K562 (cell line): ENCODE results near the gene NIPA2. TPM values are rescaled to one million over a fixed set of nuclear protein-coding genes. Genes with fewer than 3 reads are reported as not detected.

ENCODE experiments used
- ATAC-seq: fragments of 200-7000 bp; cut with Tn5 transposase; 3 replicates; pipeline ENCODE4 v1.9.1; 2020; ENCODE audit warnings: moderate library complexity
- BruUV-seq: library from RNA; stranded (reverse); fragments of 400-500 nt; replicated peaks from 2 replicates; lab custom pipeline; 2021; lab: Mats Ljungman, UMichigan
- CTCF ChIA-PET: fragments of 300-600 bp; formaldehyde crosslinking; extraction: SDS; loops from one replicate; lab custom pipeline; 2021; ENCODE audit warnings: low intra/inter-chr PET ratio; lab: Yijun Ruan, JAX
- POLR2A ChIA-PET: fragments of 300-600, 350-650 bp; sonication (Branson Sonifier 250); formaldehyde crosslinking; extraction: SDS; loops from one replicate; lab custom pipeline; 2021; ENCODE audit warnings: antibody characterized with exemption, inconsistent platforms; lab: Yijun Ruan, JAX
- DNase-seq, 4 experiments: peaks; one replicate each; pipeline versions ENCODE4 v3.0.0 to v3.0.0-alpha.2; 2011 to 2018; ENCODE audit warnings: low spot score in 3 of 4, mixed read lengths in 3 of 4; ENCODE audit errors: extremely low read depth in 1 of 4
- FAIRE-seq: peaks from 2 replicates; lab custom pipeline; 2011; peaks lifted over from hg19 to GRCh38; lab: Jason Lieb, UNC
- H2AFZ ChIP-seq: 2 replicates; pipeline ENCODE4 v1.6.0; 2011; ENCODE audit warnings: low read depth, low read length, control low read depth, inconsistent platforms
- H3K27ac ChIP-seq: fragments of 200-600 bp; 3 replicates; pipeline ENCODE4 v1.8.0; 2011; ENCODE audit warnings: low read depth, mild to moderate bottlenecking, control low read depth, inconsistent platforms, low read length, moderate library complexity, mixed read lengths; ENCODE audit errors: extremely low read depth
- H3K27me3 ChIP-seq, 2 experiments: fragments of 300-600 bp in 1 of 2; 2 replicates in 1 of 2; 3 replicates in 1 of 2; pipeline versions ENCODE4 v1.6.0 to v1.8.0; 2011; ENCODE audit warnings: inconsistent platforms in 2 of 2, low read length in 2 of 2, mild to moderate bottlenecking in 1 of 2, mixed read lengths in 1 of 2, moderate library complexity in 1 of 2; ENCODE audit not compliant: control insufficient read depth in 2 of 2, insufficient read depth in 2 of 2
- H3K36me3 ChIP-seq: fragments of 300-600 bp; 3 replicates; pipeline ENCODE4 v1.8.0; 2011; ENCODE audit warnings: mild to moderate bottlenecking, low read length, inconsistent platforms; ENCODE audit not compliant: control insufficient read depth, insufficient read depth
- H3K4me1 ChIP-seq, 2 experiments: fragments of 200-600 bp in 1 of 2; replicated peaks in 1 of 2; 2 replicates in 1 of 2; 3 replicates in 1 of 2; pipeline versions ENCODE4 v1.5.1 to v1.8.0; 2011; ENCODE audit warnings: inconsistent platforms in 2 of 2, low read length in 2 of 2, mild to moderate bottlenecking in 1 of 2, mixed read lengths in 1 of 2, moderate library complexity in 1 of 2; ENCODE audit not compliant: control insufficient read depth in 2 of 2, insufficient read depth in 2 of 2
- H3K4me2 ChIP-seq: 2 replicates; pipeline ENCODE4 v1.6.1; 2011; ENCODE audit warnings: low read length, control low read depth, inconsistent platforms, mixed read lengths; ENCODE audit not compliant: insufficient read depth
- H3K4me3 ChIP-seq: fragments of 200-600 bp; sonication (generic), shearing (Covaris generic); 2 replicates; pipeline ENCODE4 v1.5.1; 2016; ENCODE audit warnings: control low read depth, inconsistent platforms
- H3K79me2 ChIP-seq: fragments of 200-600 bp; 3 replicates; pipeline ENCODE4 v1.8.0; 2011; ENCODE audit warnings: low read length, inconsistent platforms; ENCODE audit not compliant: control insufficient read depth, insufficient read depth
- H3K9ac ChIP-seq, 2 experiments: 2 replicates each; pipeline versions ENCODE4 v1.6.0 to v1.6.1; 2011; ENCODE audit warnings: low read depth in 2 of 2, low read length in 2 of 2, control low read depth in 1 of 2, inconsistent platforms in 1 of 2, mild to moderate bottlenecking in 1 of 2, mixed read lengths in 1 of 2; ENCODE audit not compliant: insufficient read depth in 1 of 2
- H3K9me1 ChIP-seq: one replicate; pipeline ENCODE4 v1.6.0; 2011; ENCODE audit warnings: inconsistent platforms, mild to moderate bottlenecking, low read length, moderate library complexity; ENCODE audit not compliant: control insufficient read depth, insufficient read depth
- H3K9me3 ChIP-seq: replicated peaks from 2 replicates; pipeline ENCODE4 v1.5.1; 2011; ENCODE audit warnings: low read depth, low read length, inconsistent platforms; ENCODE audit not compliant: control insufficient read depth, insufficient read depth
- H4K20me1 ChIP-seq: replicated peaks from 2 replicates; pipeline ENCODE4 v1.6.1; 2011; ENCODE audit warnings: low read length, inconsistent platforms, mixed read lengths; ENCODE audit not compliant: control insufficient read depth, insufficient read depth
- IRF2 ChIP-seq: sonication (generic); formaldehyde crosslinking; IDR thresholded peaks from 2 replicates; pipeline ENCODE4 v1.8.1; 2022; ENCODE audit warnings: mild to moderate bottlenecking, missing genetic modification reagents
- NFE2 ChIP-seq: IDR thresholded peaks from 2 replicates; pipeline ENCODE4 v1.6.1; 2014; ENCODE audit warnings: antibody characterized with exemption, low read depth
- ZNF76 ChIP-seq: fragments of 250-450 bp; sonication (Bioruptor Pico); IDR thresholded peaks from 2 replicates; pipeline ENCODE4 v1.4.0; 2020; ENCODE audit warnings: mild to moderate bottlenecking, moderate library complexity, borderline replicate concordance
- WGBS: fragments of 100-300 bp; shearing (Covaris generic); methylation state at CpG from one replicate; pipeline ENCODE4 v1.1.6; 2016; ENCODE audit warnings: low coverage, mixed read lengths; ENCODE audit not compliant: insufficient coverage; ENCODE audit errors: missing lambda C conversion rate; 5-methylcytosine and 5-hydroxymethylcytosine counted together
- in situ Hi-C: fragments of 300-500 bp; cut with MboI; formaldehyde crosslinking; loops from 4 replicates; pipeline ENCODE4 v1.15.0; 2018; ENCODE audit warnings: inconsistent platforms, mixed read lengths
- intact Hi-C: fragments of 100-400 bp; cut with micrococcal nuclease; formaldehyde crosslinking; loops from 2 replicates; pipeline ENCODE4 v1.14.2; 2022
- polyA plus RNA-seq, 8 experiments: library from polyadenylated mRNA; depleted of rRNA in 4 of 8; stranded (reverse) in 5 of 8; unstranded in 3 of 8; fragments of >200 nt; fragmentation: Nextera tagmentation in 2 of 8; fragmentation: Illumina TruSeq in 1 of 8; extraction: Ambion mirVana in 2 of 8; extraction: Trizol in 1 of 8; gene quantifications; 2 replicates each; pipeline versions ENCODE4 v1.2.1 to v1.2.3, GENCODE V29; 2011 to 2014; ENCODE audit warnings: inconsistent platforms in 1 of 8, missing spikeins in 1 of 8
- total RNA-seq, 7 experiments: library from RNA; depleted of rRNA in 6 of 7; stranded (reverse); fragments of >200 nt in 6 of 7; fragmentation: Illumina TruSeq in 2 of 7; extraction: Trizol in 2 of 7; gene quantifications; 2 replicates each; pipeline versions ENCODE4 v1.2.1 to v1.2.3, GENCODE V29; 2011 to 2021; ENCODE audit warnings: low replicate concordance in 1 of 7
- TF ChIP-seq, protein P1 (sequence below): sonication (generic); formaldehyde crosslinking; IDR thresholded peaks from 2 replicates; pipeline ENCODE4 v1.8.0; 2023; ENCODE audit warnings: missing genetic modification reagents, mild to moderate bottlenecking, borderline replicate concordance
- TF ChIP-seq, protein P2 (sequence below): fragments of 450-650 bp; formaldehyde crosslinking; IDR thresholded peaks from 2 replicates; pipeline ENCODE4 v1.4.0; 2022; ENCODE audit warnings: mild to moderate bottlenecking, moderate library complexity
- TF ChIP-seq, protein P3 (sequence below), 2 experiments: fragments of 450-650 bp; IDR thresholded peaks; 2 replicates each; pipeline ENCODE4 v1.6.1; 2016

Gene NIPA2
- total and polyA plus RNA-seq, 9 of the 15 experiments (the other 6 are each of a cell fraction or from before 2014, with no cell fraction given), result 18.7 to 107 (median 87.3) TPM

DNA sequence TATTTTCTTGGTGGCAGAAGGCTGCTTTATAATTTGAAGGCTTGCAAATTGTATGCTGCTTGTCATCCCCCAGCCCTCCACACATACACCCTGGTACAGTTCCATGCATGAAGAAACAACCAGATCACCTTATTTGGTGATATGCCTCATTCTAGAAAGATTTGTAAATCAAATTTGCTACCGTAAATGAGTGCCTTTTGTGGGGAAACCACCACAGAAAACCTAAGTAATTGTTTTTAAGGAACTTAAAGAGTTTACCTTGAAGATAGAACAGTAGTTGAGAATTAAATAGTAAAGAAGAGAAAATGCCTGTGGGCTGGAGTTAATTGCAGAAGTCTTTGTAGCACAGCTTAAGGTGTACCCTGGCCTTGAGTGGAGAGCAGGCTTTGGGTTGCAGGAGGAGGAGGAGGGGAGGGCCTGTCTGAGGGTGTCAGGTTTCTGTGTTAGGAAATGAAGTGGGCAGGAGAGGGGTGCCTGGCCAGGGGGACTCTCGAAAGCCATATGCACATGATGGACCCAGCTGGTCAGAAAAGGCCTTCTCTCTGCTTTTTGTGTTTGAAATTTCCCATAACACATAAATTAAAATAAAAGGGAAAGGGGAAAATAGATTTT, 6.9 kb downstream of the NIPA2 start:
- peak; percentile 77 for ATAC-seq
- Histone ChIP-seq H4K20me1 (peaks cover 5% of the 10 kb centered on the region; the same call in 1 of the 2 replicates), H2AFZ (no peak overlapping the region), H3K27ac (no peak overlapping the region; the same call in 2 of the 3 replicates), H3K9ac (no peak overlapping the region), H3K79me2 (peaks cover 92% of the 10 kb centered on the region), H3K36me3 (peaks cover 91% of the 10 kb centered on the region), H3K4me1 (peaks cover 0 to 5% of the 10 kb centered on the region in 2 experiments; a peak in 3 of 5 replicates), H3K4me3 (no peak overlapping the region), H3K4me2 (no peak overlapping the region), H3K9me3 (no peaks in the 10 kb centered on the region), H3K9me1 (no peaks in the 10 kb centered on the region), H3K27me3 (no peaks in the 10 kb centered on the region)
- TF ChIP-seq ZNF76 (CRISPR knock-in tag) (no peak), NFE2 (no peak), IRF2 (CRISPR knock-in tag) (no peak)
- TF ChIP-seq, protein P1, sequence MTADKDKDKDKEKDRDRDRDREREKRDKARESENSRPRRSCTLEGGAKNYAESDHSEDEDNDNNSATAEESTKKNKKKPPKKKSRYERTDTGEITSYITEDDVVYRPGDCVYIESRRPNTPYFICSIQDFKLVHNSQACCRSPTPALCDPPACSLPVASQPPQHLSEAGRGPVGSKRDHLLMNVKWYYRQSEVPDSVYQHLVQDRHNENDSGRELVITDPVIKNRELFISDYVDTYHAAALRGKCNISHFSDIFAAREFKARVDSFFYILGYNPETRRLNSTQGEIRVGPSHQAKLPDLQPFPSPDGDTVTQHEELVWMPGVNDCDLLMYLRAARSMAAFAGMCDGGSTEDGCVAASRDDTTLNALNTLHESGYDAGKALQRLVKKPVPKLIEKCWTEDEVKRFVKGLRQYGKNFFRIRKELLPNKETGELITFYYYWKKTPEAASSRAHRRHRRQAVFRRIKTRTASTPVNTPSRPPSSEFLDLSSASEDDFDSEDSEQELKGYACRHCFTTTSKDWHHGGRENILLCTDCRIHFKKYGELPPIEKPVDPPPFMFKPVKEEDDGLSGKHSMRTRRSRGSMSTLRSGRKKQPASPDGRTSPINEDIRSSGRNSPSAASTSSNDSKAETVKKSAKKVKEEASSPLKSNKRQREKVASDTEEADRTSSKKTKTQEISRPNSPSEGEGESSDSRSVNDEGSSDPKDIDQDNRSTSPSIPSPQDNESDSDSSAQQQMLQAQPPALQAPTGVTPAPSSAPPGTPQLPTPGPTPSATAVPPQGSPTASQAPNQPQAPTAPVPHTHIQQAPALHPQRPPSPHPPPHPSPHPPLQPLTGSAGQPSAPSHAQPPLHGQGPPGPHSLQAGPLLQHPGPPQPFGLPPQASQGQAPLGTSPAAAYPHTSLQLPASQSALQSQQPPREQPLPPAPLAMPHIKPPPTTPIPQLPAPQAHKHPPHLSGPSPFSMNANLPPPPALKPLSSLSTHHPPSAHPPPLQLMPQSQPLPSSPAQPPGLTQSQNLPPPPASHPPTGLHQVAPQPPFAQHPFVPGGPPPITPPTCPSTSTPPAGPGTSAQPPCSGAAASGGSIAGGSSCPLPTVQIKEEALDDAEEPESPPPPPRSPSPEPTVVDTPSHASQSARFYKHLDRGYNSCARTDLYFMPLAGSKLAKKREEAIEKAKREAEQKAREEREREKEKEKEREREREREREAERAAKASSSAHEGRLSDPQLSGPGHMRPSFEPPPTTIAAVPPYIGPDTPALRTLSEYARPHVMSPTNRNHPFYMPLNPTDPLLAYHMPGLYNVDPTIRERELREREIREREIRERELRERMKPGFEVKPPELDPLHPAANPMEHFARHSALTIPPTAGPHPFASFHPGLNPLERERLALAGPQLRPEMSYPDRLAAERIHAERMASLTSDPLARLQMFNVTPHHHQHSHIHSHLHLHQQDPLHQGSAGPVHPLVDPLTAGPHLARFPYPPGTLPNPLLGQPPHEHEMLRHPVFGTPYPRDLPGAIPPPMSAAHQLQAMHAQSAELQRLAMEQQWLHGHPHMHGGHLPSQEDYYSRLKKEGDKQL (CRISPR knock-in tag), result no peak
- TF ChIP-seq, protein P2, sequence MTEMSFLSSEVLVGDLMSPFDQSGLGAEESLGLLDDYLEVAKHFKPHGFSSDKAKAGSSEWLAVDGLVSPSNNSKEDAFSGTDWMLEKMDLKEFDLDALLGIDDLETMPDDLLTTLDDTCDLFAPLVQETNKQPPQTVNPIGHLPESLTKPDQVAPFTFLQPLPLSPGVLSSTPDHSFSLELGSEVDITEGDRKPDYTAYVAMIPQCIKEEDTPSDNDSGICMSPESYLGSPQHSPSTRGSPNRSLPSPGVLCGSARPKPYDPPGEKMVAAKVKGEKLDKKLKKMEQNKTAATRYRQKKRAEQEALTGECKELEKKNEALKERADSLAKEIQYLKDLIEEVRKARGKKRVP (CRISPR knock-in tag), result no peak
- TF ChIP-seq, protein P3, sequence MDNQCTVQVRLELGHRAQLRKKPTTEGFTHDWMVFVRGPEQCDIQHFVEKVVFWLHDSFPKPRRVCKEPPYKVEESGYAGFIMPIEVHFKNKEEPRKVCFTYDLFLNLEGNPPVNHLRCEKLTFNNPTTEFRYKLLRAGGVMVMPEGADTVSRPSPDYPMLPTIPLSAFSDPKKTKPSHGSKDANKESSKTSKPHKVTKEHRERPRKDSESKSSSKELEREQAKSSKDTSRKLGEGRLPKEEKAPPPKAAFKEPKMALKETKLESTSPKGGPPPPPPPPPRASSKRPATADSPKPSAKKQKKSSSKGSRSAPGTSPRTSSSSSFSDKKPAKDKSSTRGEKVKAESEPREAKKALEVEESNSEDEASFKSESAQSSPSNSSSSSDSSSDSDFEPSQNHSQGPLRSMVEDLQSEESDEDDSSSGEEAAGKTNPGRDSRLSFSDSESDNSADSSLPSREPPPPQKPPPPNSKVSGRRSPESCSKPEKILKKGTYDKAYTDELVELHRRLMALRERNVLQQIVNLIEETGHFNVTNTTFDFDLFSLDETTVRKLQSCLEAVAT (IDR thresholded peaks at IDR 0.05), result no peak
- BruUV-seq, result no TSS peak
- ChIA-PET CTCF (no interaction called here), POLR2A (interaction anchor here (1.0 to 1.1 kb wide), 2 partner anchors 8 to 43 kb away, joined by 3 read pairs; no protein-coding TSS in a partner anchor)
- intact Hi-C loops (no loop called here), in situ Hi-C loops (no loop called here)
- DNase-seq, result no peak
- no peak for FAIRE-seq
- 77% methylated on average over 2 of the region's 2 CpGs for WGBS
